PC-9 (cell line): ENCODE results near the gene CIDEA. TPM values are rescaled to one million over a fixed set of nuclear protein-coding genes. Genes with fewer than 3 reads are reported as not detected.

ENCODE experiments used
- BruUV-seq: library from RNA; stranded (reverse); fragments of 400-500 nt; replicated peaks from 2 replicates; lab custom pipeline; 2021; lab: Mats Ljungman, UMichigan
- CTCF ChIA-PET: fragments of 300-600 bp; sonication (Branson Sonifier 250); formaldehyde crosslinking; loops from one replicate; lab custom pipeline; 2022; ENCODE audit warnings: antibody characterized with exemption; lab: Charles Lee
- POLR2A ChIA-PET: fragments of 300-600 bp; sonication (Branson Sonifier 250); formaldehyde crosslinking; loops from one replicate; lab custom pipeline; 2022; ENCODE audit warnings: antibody characterized with exemption; ENCODE audit not compliant: unreplicated experiment; lab: Charles Lee
- DNase-seq, 2 experiments: peaks; one replicate each; pipeline versions ENCODE4 v3.0.0 to v3.0.0-alpha.2; 2015 to 2022; ENCODE audit warnings: mixed read lengths in 1 of 2
- H2AFZ ChIP-seq: fragments of 200-600 bp; sonication (generic); 2 replicates; pipeline ENCODE4 v1.8.1; 2017; ENCODE audit warnings: antibody characterized with exemption
- H3F3A ChIP-seq: fragments of 200-600 bp; sonication (generic); 2 replicates; pipeline ENCODE4 v1.8.1; 2017; ENCODE audit warnings: antibody characterized with exemption, mild to moderate bottlenecking, low read depth; ENCODE audit not compliant: insufficient read depth
- H3K27ac ChIP-seq: fragments of 200-600 bp; sonication (generic); 2 replicates; pipeline ENCODE4 v1.6.1; 2016; ENCODE audit warnings: mixed run types
- H3K27me3 ChIP-seq: fragments of 200-600 bp; sonication (generic); 2 replicates; pipeline ENCODE4 v1.6.1; 2016; ENCODE audit warnings: low read depth, mixed run types; ENCODE audit not compliant: insufficient read depth
- H3K36me3 ChIP-seq: fragments of 200-600 bp; sonication (generic); 2 replicates; pipeline ENCODE4 v1.6.1; 2016; ENCODE audit warnings: low read depth, mixed run types
- H3K4me1 ChIP-seq: fragments of 200-600 bp; sonication (generic); replicated peaks from 2 replicates; pipeline ENCODE4 v1.6.1; 2016; ENCODE audit warnings: mixed run types; ENCODE audit not compliant: insufficient read depth
- H3K4me2 ChIP-seq: fragments of 200-600 bp; sonication (generic); 2 replicates; pipeline ENCODE4 v1.6.1; 2017; ENCODE audit warnings: mixed run types
- H3K4me3 ChIP-seq: fragments of 200-600 bp; sonication (generic); 2 replicates; pipeline ENCODE4 v1.6.1; 2016; ENCODE audit warnings: mixed run types
- H3K79me2 ChIP-seq: fragments of 200-600 bp; sonication (generic); 2 replicates; pipeline ENCODE4 v1.6.1; 2017; ENCODE audit warnings: low read depth, mixed run types
- H3K9me2 ChIP-seq: fragments of 200-600 bp; sonication (generic); 2 replicates; pipeline ENCODE4 v1.8.1; 2017; ENCODE audit warnings: mild to moderate bottlenecking; ENCODE audit not compliant: insufficient read depth
- H3K9me3 ChIP-seq: fragments of 200-600 bp; sonication (generic); 2 replicates; pipeline ENCODE4 v1.8.1; 2016; ENCODE audit warnings: low read depth; ENCODE audit not compliant: insufficient read depth
- H4K20me1 ChIP-seq: fragments of 200-600 bp; sonication (generic); 2 replicates; pipeline ENCODE4 v1.8.1; 2017; ENCODE audit not compliant: insufficient read depth
- CTCF ChIP-seq: fragments of 200-600 bp; sonication (generic); conservative IDR thresholded peaks from 2 replicates; pipeline ENCODE4 v1.6.1; 2017; ENCODE audit warnings: mixed run types, antibody characterized with exemption, mild to moderate bottlenecking, moderate library complexity
- EZH2 ChIP-seq: fragments of 200-600 bp; sonication (generic); IDR thresholded peaks from 2 replicates; pipeline ENCODE4 v1.8.0; 2017; ENCODE audit warnings: antibody characterized with exemption, low read depth
- intact Hi-C: fragments of 100-400 bp; cut with micrococcal nuclease; formaldehyde crosslinking; loops from one replicate; pipeline ENCODE4 v1.10.0; 2022; ENCODE audit not compliant: unreplicated experiment
- total RNA-seq: library from RNA; stranded (reverse); gene quantifications from 2 replicates; pipeline ENCODE4 v1.2.3, GENCODE V29; 2021

The CIDEA gene
- total RNA-seq, 1 experiment from 2014 or later, result not detected

- Histone ChIP-seq H3K79me2 (no peaks in the 10 kb centered on the region), H3K9me3 (no peaks in the 10 kb centered on the region), H4K20me1 (no peaks in the 10 kb centered on the region), H3K4me2 (no peak overlapping the region), H3K9me2 (no peaks in the 10 kb centered on the region), H2AFZ (no peak overlapping the region), H3K27me3 (no peaks in the 10 kb centered on the region), H3K36me3 (no peaks in the 10 kb centered on the region), H3K4me3 (no peak overlapping the region), H3K27ac (no peak overlapping the region), H3F3A (no peaks in the 10 kb centered on the region), H3K4me1 (no peaks in the 10 kb centered on the region)
- ChIA-PET CTCF (no interaction called here), POLR2A (no interaction called here)
- intact Hi-C loops, result no loop called here
- DNase-seq, result no peak
- no TSS peak for BruUV-seq
- TF ChIP-seq EZH2 (no peak), CTCF (no peak)
Observed at GRCh38 chr18:12276736-12277554, 22.8 kb downstream of the CIDEA start.

GRCh38 chr18:12278215-12278671 lies 24.1 kb downstream of the CIDEA start:
- DNase-seq, result no peak
- Histone ChIP-seq H2AFZ (no peak overlapping the region), H3K4me2 (no peak overlapping the region), H3F3A (peaks cover 4% of the 10 kb centered on the region; the same call in 1 of the 2 replicates), H3K4me3 (no peak overlapping the region), H3K27me3 (no peaks in the 10 kb centered on the region), H3K4me1 (0 out of 2 replicates have a peak, but pooled peaks cover 6% of the 10 kb centered on the region), H3K27ac (no peak overlapping the region), H3K36me3 (no peaks in the 10 kb centered on the region), H4K20me1 (no peaks in the 10 kb centered on the region), H3K79me2 (no peaks in the 10 kb centered on the region), H3K9me3 (no peaks in the 10 kb centered on the region), H3K9me2 (no peaks in the 10 kb centered on the region)
- intact Hi-C loops, result no loop called here
- BruUV-seq, result no TSS peak
- TF ChIP-seq CTCF, result peak; percentile 47; the same call in 1 of the 2 replicates
- no peak for TF ChIP-seq EZH2
- ChIA-PET POLR2A (interaction anchor here (0.7 kb wide), 2 partner anchors 606 to 803 kb away, joined by 5 to 13 read pairs; partner anchors contain the start of gene PTPN2), CTCF (interaction anchor here (0.6 kb wide), 2 partner anchors 40 to 170 kb away, joined by 5 to 7 read pairs; no protein-coding TSS in a partner anchor)

- intact Hi-C loops, result no loop called here
- Histone ChIP-seq H4K20me1 (no peaks in the 10 kb centered on the region), H3F3A (peaks cover 7% of the 10 kb centered on the region; the same call in 1 of the 2 replicates), H3K27me3 (no peaks in the 10 kb centered on the region), H3K4me1 (0 out of 2 replicates have a peak, but pooled peaks cover 6% of the 10 kb centered on the region), H3K9me2 (no peaks in the 10 kb centered on the region), H3K79me2 (no peaks in the 10 kb centered on the region), H3K4me3 (no peak overlapping the region), H3K4me2 (no peak overlapping the region), H2AFZ (no peak overlapping the region), H3K27ac (no peak overlapping the region), H3K9me3 (no peaks in the 10 kb centered on the region), H3K36me3 (no peaks in the 10 kb centered on the region)
- ChIA-PET POLR2A (interaction anchor here (0.7 kb wide), 1 partner anchor 804 kb away, joined by 5 read pairs; no protein-coding TSS in a partner anchor), CTCF (interaction anchor here (0.6 kb wide), 1 partner anchor 39 kb away, joined by 5 read pairs; no protein-coding TSS in a partner anchor)
- DNase-seq, result no peak
- no peak for TF ChIP-seq CTCF
- TF ChIP-seq EZH2, result no peak
- BruUV-seq, result no TSS peak
Observed at GRCh38 chr18:12278741-12279682, 24.9 kb downstream of the CIDEA start.
